KMS-11 (cell line): ENCODE data around the gene HAAO.

Source experiments
- H2AFZ ChIP-seq: fragments of 200-600 bp; sonication (generic); 2 replicates; pipeline ENCODE4 v1.6.1; 2016; ENCODE audit warnings: antibody characterized with exemption, mixed run types, low read depth
- H3K27ac ChIP-seq: fragments of 200-600 bp; sonication (generic); 2 replicates; pipeline ENCODE4 v1.6.1; 2016; ENCODE audit warnings: mild to moderate bottlenecking, mixed run types
- H3K27me3 ChIP-seq: fragments of 200-600 bp; sonication (generic); 2 replicates; pipeline ENCODE4 v1.6.1; 2017; ENCODE audit warnings: mild to moderate bottlenecking, low read depth, mixed run types, moderate library complexity; ENCODE audit not compliant: insufficient read depth
- H3K36me3 ChIP-seq: fragments of 200-600 bp; sonication (generic); 2 replicates; pipeline ENCODE4 v1.6.1; 2017; ENCODE audit warnings: mild to moderate bottlenecking, mixed run types; ENCODE audit not compliant: insufficient read depth
- H3K4me1 ChIP-seq: fragments of 200-600 bp; sonication (generic); 2 replicates; pipeline ENCODE4 v1.6.1; 2016; ENCODE audit warnings: mild to moderate bottlenecking, low read depth, mixed run types; ENCODE audit not compliant: poor library complexity, severe bottlenecking
- H3K4me2 ChIP-seq: fragments of 200-600 bp; sonication (generic); 2 replicates; pipeline ENCODE4 v1.7.0; 2016; ENCODE audit warnings: mild to moderate bottlenecking, mixed run types
- H3K4me3 ChIP-seq: fragments of 200-600 bp; sonication (generic); IDR thresholded peaks from 2 replicates; pipeline ENCODE4 v1.6.1; 2017; ENCODE audit warnings: low read depth, low read length, mixed read lengths; ENCODE audit not compliant: insufficient read depth
- H3K79me2 ChIP-seq: fragments of 200-600 bp; sonication (generic); 2 replicates; pipeline ENCODE4 v1.6.1; 2016; ENCODE audit warnings: low read depth, mixed run types; ENCODE audit not compliant: insufficient read depth
- H3K9ac ChIP-seq: fragments of 200-600 bp; sonication (generic); 2 replicates; pipeline ENCODE4 v1.6.1; 2016; ENCODE audit warnings: mild to moderate bottlenecking, mixed run types
- H4K20me1 ChIP-seq: fragments of 200-600 bp; sonication (generic); 2 replicates; pipeline ENCODE4 v1.6.1; 2016; ENCODE audit warnings: mild to moderate bottlenecking, mixed run types; ENCODE audit not compliant: insufficient read depth
- TF ChIP-seq, protein P1 (sequence below): fragments of 200-600 bp; sonication (generic); conservative IDR thresholded peaks from 2 replicates; pipeline ENCODE4 v1.6.1; 2017; ENCODE audit warnings: low read depth, mild to moderate bottlenecking, antibody characterized with exemption, low read length, moderate library complexity, mixed read lengths

Gene HAAO

DNA sequence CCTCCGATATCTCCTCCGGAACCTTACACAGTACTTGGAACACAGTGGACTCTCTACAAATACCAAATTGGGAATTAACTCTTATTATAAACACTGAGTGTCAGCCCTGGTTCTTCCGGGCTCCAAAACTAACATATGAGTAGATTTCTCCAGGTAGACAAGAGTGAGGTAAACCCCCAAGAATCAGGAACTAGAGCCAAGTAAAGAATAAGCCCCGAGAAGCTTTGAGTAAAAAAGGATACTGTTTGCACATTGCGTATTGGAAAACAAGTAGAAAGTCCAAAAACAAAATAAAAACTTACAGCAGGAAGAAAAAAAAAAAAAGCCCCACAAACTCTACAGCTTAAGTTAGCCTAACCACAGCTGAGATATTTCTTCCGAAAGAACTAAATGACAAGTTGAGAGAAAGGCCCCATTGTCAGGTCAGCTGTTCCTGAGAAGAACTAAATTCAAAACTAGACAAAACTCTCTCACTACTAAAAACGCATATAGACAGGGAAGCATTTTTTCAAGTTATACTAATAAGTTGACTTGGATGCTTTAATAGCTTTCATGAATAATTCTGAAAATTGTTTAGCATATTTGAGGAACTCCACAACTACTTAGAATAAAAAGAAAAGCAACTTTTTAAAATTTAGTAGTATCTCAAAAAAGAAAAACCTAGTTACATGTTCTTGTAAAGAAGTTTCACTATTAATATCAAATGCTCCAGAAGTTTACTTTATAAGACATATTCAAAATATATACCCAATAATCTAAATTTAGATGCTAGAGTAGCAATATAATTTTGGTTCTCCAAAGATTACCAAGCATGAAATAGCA, 4.3 kb upstream of the HAAO start:
- Histone ChIP-seq H3K79me2 (no peaks in the 10 kb centered on the region), H3K27ac (no peak overlapping the region), H2AFZ (no peak overlapping the region), H3K9ac (no peak overlapping the region), H3K4me3 (no peak overlapping the region), H3K4me1 (no peaks in the 10 kb centered on the region), H3K27me3 (no peaks in the 10 kb centered on the region), H3K4me2 (no peak overlapping the region), H3K36me3 (no peaks in the 10 kb centered on the region), H4K20me1 (no peaks in the 10 kb centered on the region)
- TF ChIP-seq, protein P1, sequence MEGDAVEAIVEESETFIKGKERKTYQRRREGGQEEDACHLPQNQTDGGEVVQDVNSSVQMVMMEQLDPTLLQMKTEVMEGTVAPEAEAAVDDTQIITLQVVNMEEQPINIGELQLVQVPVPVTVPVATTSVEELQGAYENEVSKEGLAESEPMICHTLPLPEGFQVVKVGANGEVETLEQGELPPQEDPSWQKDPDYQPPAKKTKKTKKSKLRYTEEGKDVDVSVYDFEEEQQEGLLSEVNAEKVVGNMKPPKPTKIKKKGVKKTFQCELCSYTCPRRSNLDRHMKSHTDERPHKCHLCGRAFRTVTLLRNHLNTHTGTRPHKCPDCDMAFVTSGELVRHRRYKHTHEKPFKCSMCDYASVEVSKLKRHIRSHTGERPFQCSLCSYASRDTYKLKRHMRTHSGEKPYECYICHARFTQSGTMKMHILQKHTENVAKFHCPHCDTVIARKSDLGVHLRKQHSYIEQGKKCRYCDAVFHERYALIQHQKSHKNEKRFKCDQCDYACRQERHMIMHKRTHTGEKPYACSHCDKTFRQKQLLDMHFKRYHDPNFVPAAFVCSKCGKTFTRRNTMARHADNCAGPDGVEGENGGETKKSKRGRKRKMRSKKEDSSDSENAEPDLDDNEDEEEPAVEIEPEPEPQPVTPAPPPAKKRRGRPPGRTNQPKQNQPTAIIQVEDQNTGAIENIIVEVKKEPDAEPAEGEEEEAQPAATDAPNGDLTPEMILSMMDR: no peak

GRCh38 chr2:42795841-42796301, 3.5 kb upstream of the HAAO start:
- H3K9ac ChIP-seq: no peak overlapping the region
- H3K36me3 ChIP-seq: no peaks in the 10 kb centered on the region
- H3K4me3 ChIP-seq: no peak overlapping the region
- TF ChIP-seq, protein P1: no peak
- no peaks in the 10 kb centered on the region for H3K4me1 ChIP-seq
- no peak overlapping the region for H2AFZ ChIP-seq
- no peak overlapping the region for H3K27ac ChIP-seq
- no peak overlapping the region for H3K4me2 ChIP-seq
- H3K27me3 ChIP-seq: no peaks in the 10 kb centered on the region
- H3K79me2 ChIP-seq: no peaks in the 10 kb centered on the region
- H4K20me1 ChIP-seq: no peaks in the 10 kb centered on the region

- H3K4me2 ChIP-seq: no peak overlapping the region
- TF ChIP-seq, protein P1: no peak
- no peaks in the 10 kb centered on the region for H3K27me3 ChIP-seq
- no peak overlapping the region for H3K4me3 ChIP-seq
- no peak overlapping the region for H3K27ac ChIP-seq
- no peaks in the 10 kb centered on the region for H3K36me3 ChIP-seq
- no peaks in the 10 kb centered on the region for H4K20me1 ChIP-seq
- no peak overlapping the region for H2AFZ ChIP-seq
- no peaks in the 10 kb centered on the region for H3K4me1 ChIP-seq
- no peak overlapping the region for H3K9ac ChIP-seq
- no peaks in the 10 kb centered on the region for H3K79me2 ChIP-seq
Measured at GRCh38 chr2:42795275-42795674, 2.9 kb upstream of the HAAO start.

GRCh38 chr2:42794271-42795046, 2.1 kb upstream of the HAAO start:
- Histone ChIP-seq H3K4me3 (no peak overlapping the region), H3K4me1 (no peaks in the 10 kb centered on the region), H2AFZ (no peak overlapping the region), H3K27ac (no peak overlapping the region), H3K36me3 (no peaks in the 10 kb centered on the region), H3K27me3 (no peaks in the 10 kb centered on the region), H3K4me2 (no peak overlapping the region), H4K20me1 (no peaks in the 10 kb centered on the region), H3K79me2 (no peaks in the 10 kb centered on the region), H3K9ac (no peak overlapping the region)
- TF ChIP-seq, protein P1: no peak
